Measurements from ENCODE around the gene FXYD6.

FXYD6 gene

DNA sequence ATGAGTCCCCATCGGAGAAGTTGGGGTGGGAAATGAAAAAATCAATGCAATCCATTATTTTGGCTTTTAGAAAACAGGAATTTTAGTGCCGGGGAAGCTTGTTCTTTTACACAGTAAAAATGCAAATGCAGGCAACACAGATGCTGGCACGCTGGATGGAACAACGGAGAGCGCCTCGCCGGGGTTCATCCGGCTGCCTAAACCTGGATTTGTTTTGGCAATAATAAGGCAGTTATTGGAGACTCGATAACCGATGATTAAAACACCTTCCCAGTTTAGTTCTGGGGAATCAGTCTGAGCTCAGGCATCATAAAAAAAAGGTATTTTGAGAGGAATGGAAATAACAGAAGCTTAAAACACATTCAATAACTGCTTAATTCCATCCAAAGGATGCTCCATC lies 82.3 kb downstream of the FXYD6 start:
- TF ChIP-seq MYC (IDR thresholded peaks at IDR 0.05; ENCODE audit: low read depth, low read length) (no peak), POLR2A (IDR thresholded peaks at IDR 0.05; ENCODE audit: extremely low read depth, insufficient read length) (no peak)
- TF ChIP-seq, protein P1, sequence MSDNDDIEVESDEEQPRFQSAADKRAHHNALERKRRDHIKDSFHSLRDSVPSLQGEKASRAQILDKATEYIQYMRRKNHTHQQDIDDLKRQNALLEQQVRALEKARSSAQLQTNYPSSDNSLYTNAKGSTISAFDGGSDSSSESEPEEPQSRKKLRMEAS (IDR thresholded peaks at IDR 0.05; ENCODE audit: low read depth, low read length), result no peak
- TF ChIP-seq, protein P2, sequence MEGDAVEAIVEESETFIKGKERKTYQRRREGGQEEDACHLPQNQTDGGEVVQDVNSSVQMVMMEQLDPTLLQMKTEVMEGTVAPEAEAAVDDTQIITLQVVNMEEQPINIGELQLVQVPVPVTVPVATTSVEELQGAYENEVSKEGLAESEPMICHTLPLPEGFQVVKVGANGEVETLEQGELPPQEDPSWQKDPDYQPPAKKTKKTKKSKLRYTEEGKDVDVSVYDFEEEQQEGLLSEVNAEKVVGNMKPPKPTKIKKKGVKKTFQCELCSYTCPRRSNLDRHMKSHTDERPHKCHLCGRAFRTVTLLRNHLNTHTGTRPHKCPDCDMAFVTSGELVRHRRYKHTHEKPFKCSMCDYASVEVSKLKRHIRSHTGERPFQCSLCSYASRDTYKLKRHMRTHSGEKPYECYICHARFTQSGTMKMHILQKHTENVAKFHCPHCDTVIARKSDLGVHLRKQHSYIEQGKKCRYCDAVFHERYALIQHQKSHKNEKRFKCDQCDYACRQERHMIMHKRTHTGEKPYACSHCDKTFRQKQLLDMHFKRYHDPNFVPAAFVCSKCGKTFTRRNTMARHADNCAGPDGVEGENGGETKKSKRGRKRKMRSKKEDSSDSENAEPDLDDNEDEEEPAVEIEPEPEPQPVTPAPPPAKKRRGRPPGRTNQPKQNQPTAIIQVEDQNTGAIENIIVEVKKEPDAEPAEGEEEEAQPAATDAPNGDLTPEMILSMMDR (IDR thresholded peaks at IDR 0.05; ENCODE audit: low read depth, low read length), result no peak
- DNase-seq (ENCODE audit: low read depth), result no peak
- no peak overlapping the region for H3K4me3 ChIP-seq (ENCODE audit: low read depth, low read length)

DNA sequence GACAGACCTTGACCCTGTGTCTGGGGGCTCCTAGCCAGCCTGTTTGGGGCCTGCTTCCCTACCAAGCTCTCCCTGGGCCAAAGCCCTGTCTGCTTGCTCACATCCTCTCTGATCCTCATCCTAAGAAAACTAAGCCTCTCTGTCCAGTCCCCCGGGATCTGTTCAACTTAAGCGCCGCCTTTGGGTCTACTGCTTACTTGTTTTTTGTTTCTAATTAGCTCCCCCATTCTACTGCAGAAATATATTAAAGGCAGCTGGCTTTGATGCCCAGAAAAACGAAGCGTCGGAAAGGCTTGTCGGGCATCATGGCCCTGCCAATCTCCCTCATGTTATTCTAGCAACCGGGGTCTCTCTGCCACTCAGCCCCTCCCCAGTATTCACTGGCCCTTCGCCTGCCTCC lies 82.9 kb downstream of the FXYD6 start:
- H3K4me3 ChIP-seq (ENCODE audit: low read depth, low read length), result no peak overlapping the region
- TF ChIP-seq, protein P2 (IDR thresholded peaks at IDR 0.05; ENCODE audit: low read depth, low read length), result no peak
- TF ChIP-seq POLR2A (IDR thresholded peaks at IDR 0.05; ENCODE audit: extremely low read depth, insufficient read length) (no peak), MYC (IDR thresholded peaks at IDR 0.05; ENCODE audit: low read depth, low read length) (no peak)
- TF ChIP-seq, protein P1 (IDR thresholded peaks at IDR 0.05; ENCODE audit: low read depth, low read length), result no peak
- no peak for DNase-seq (ENCODE audit: low read depth)

DNA sequence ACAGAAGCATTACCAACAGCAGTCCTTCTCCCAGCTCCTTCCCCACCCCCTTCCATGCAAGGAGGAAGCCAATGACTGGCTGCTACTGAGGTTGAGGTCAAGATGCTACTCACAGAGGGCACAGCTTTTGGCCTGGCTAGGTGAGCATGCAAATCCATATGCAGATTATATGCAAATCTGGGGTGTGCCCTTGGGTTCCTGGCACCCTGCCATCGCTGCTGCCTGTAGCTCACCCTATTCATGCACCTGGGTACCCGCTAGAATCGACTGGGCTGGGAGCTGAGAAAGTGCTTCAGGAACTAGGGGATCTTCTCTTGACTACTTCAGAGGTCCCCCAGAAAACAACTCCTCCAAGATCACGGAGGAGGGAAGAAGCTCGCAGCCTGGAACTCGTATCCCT lies 83.5 kb downstream of the FXYD6 start:
- no peak overlapping the region for H3K4me3 ChIP-seq (ENCODE audit: low read depth, low read length)
- TF ChIP-seq, protein P1 (IDR thresholded peaks at IDR 0.05; ENCODE audit: low read depth, low read length), result no peak
- TF ChIP-seq, protein P2 (IDR thresholded peaks at IDR 0.05; ENCODE audit: low read depth, low read length), result no peak
- TF ChIP-seq MYC (IDR thresholded peaks at IDR 0.05; ENCODE audit: low read depth, low read length), result no peak
- TF ChIP-seq POLR2A (IDR thresholded peaks at IDR 0.05; ENCODE audit: extremely low read depth, insufficient read length), result no peak
- DNase-seq (ENCODE audit: low read depth), result no peak

DNA sequence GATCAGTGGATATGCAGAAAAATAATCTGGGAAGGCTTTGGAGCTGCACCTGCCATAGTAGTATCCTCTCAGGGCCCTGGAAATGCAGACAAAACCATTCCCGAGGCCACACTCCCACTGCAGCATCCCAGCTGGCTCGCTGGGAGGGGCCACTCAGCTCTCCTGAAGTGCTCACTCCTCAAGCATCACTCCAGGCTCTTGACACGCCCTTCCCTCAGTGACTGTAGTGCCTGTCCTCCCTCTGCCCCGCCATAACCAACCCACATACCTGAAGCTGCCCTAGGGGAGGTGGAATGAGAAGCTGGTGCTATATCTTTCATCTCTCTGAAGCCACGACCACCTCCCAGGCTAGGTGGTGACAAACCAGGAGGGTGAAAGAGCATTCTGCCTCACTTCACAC lies 84.2 kb downstream of the FXYD6 start:
- no peak overlapping the region for H3K4me3 ChIP-seq (ENCODE audit: low read depth, low read length)
- DNase-seq (ENCODE audit: low read depth), result no peak
- TF ChIP-seq, protein P1 (IDR thresholded peaks at IDR 0.05; ENCODE audit: low read depth, low read length), result no peak
- TF ChIP-seq MYC (IDR thresholded peaks at IDR 0.05; ENCODE audit: low read depth, low read length), result no peak
- TF ChIP-seq, protein P2 (IDR thresholded peaks at IDR 0.05; ENCODE audit: low read depth, low read length), result no peak
- no peak for TF ChIP-seq POLR2A (IDR thresholded peaks at IDR 0.05; ENCODE audit: extremely low read depth, insufficient read length)

DNA sequence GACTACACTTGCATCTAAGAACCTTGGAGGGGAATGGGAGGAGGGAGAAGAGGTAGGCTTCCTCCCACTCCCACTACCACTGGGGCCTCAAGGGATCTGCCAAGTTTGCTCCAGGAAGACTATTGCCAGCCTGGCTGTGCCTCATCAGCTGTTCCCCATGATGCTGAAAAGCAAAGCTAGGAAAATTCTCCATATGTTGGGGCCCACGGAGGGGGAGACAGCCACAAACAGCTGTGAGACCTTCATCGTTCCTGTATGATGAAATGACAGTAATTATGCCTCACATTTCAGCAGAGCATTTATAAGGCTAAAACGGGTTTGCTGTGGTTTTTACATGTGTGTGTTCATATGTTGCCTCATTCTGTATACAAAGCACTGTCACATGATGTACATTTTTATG lies 86.2 kb downstream of the FXYD6 start:
- no peak for DNase-seq (ENCODE audit: low read depth)
- H3K4me3 ChIP-seq (ENCODE audit: low read depth, low read length), result no peak overlapping the region
- no peak for TF ChIP-seq MYC (IDR thresholded peaks at IDR 0.05; ENCODE audit: low read depth, low read length)
- no peak for TF ChIP-seq POLR2A (IDR thresholded peaks at IDR 0.05; ENCODE audit: extremely low read depth, insufficient read length)
- TF ChIP-seq, protein P1 (IDR thresholded peaks at IDR 0.05; ENCODE audit: low read depth, low read length), result no peak
- TF ChIP-seq, protein P2 (IDR thresholded peaks at IDR 0.05; ENCODE audit: low read depth, low read length), result no peak

DNA sequence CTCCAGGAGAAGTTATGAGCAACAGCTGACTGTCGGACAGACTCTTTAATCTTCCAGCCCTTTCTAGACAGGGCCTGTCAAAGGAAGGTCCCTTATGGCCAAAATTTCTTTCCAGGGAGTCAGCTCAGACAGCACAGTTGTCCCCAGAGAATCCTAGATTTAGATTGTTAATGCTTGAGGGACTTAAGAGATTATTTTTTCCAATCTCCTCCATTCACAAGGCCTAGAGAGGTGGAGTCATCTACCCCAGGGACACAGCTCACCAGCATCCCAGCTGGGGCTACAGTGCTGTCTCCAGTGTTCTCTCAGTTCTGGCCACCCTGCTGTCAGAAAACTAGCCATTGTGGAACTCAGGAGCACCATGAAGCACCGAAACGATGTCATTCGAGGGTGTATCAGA lies 87.2 kb downstream of the FXYD6 start:
- DNase-seq (ENCODE audit: low read depth), result no peak
- TF ChIP-seq MYC (IDR thresholded peaks at IDR 0.05; ENCODE audit: low read depth, low read length) (no peak), POLR2A (IDR thresholded peaks at IDR 0.05; ENCODE audit: extremely low read depth, insufficient read length) (no peak)
- TF ChIP-seq, protein P1 (IDR thresholded peaks at IDR 0.05; ENCODE audit: low read depth, low read length), result no peak
- TF ChIP-seq, protein P2 (IDR thresholded peaks at IDR 0.05; ENCODE audit: low read depth, low read length), result no peak
- H3K4me3 ChIP-seq (ENCODE audit: low read depth, low read length), result no peak overlapping the region

All from NB4 (cell line).